Right lobe of liver (tissue), 6 donors: Measurements from ENCODE around the gene TMED4. TPM values are rescaled to one million over a fixed set of nuclear protein-coding genes. Genes with fewer than 3 reads are reported as not detected.

ENCODE experiments used
- ATAC-seq, 4 donors: fragments of 200-7000 bp; cut with Tn5 transposase; one replicate each; pipeline ENCODE4 v1.9.1; 2020; ENCODE audit warnings: mild to moderate bottlenecking in 4 of 4, moderate library complexity in 4 of 4
- DNase-seq, 3 donors: peaks; one replicate each; pipeline ENCODE4 v3.0.0-alpha.2; 2020
- H3K27ac ChIP-seq, 3 donors: fragments of 200-600 bp; one replicate each; pipeline ENCODE4 v1.8.0; 2022
- H3K27me3 ChIP-seq, 2 donors: fragments of 200-600 bp; one replicate each; pipeline ENCODE4 v1.8.0; 2022
- H3K36me3 ChIP-seq, 4 donors: fragments of 200-600 bp; sonication (generic) in 1 of 4; one replicate each; pipeline versions ENCODE4 v1.5.1 to v1.8.0; 2017 to 2022; ENCODE audit warnings: control low read depth in 1 of 4
- H3K4me1 ChIP-seq, 4 donors: fragments of 200-600 bp; sonication (generic) in 1 of 4; one replicate each; pipeline versions ENCODE4 v1.5.1 to v1.8.0; 2017 to 2022; ENCODE audit warnings: control low read depth in 1 of 4
- H3K4me3 ChIP-seq, 3 donors: fragments of 200-600 bp; one replicate each; pipeline ENCODE4 v1.8.0; 2022
- H3K9me3 ChIP-seq, 4 donors: fragments of 200-600 bp; sonication (generic) in 1 of 4; one replicate each; pipeline versions ENCODE4 v1.5.1 to v1.8.0; 2017 to 2022; ENCODE audit warnings: control low read depth in 1 of 4
- POLR2A ChIP-seq: fragments of 450-650 bp; IDR thresholded peaks from one replicate; pipeline ENCODE4 v1.6.1; 2017; ENCODE audit warnings: antibody characterized with exemption, mild to moderate bottlenecking
- whole genome bisulfite sequencing: methylation state at CpG from one replicate; pipeline ENCODE4 v1.1.6; 2018; ENCODE audit warnings: low coverage, low lambda C conversion rate; ENCODE audit not compliant: insufficient coverage; ENCODE audit errors: missing lambda C conversion rate; 5-methylcytosine and 5-hydroxymethylcytosine counted together
- intact Hi-C, 2 donors: fragments of 100-400 bp; cut with DNase I; formaldehyde crosslinking; loops; one replicate each; pipeline versions ENCODE4 v1.11.2 to v1.14.1; 2022
- total RNA-seq, 6 experiments: library from RNA; depleted of rRNA in 2 of 6; stranded (reverse); fragments of >200 nt in 2 of 6; fragmentation: NEBNext Ultra II Directional in 3 of 6; extraction: Animal tissue kit (Norgen Biotek cat#: 25700) in 3 of 6; gene quantifications; one replicate each; pipeline versions ENCODE4 v1.1.0 to v1.2.4, GENCODE V29; 2016 to 2023
- TF ChIP-seq, protein P1 (sequence below), 4 donors: fragments of 200-600 bp in 3 of 4; fragments of 450-650 bp in 1 of 4; IDR thresholded peaks; one replicate each; pipeline versions ENCODE4 v1.5.1 to v1.8.0; 2016 to 2022; ENCODE audit warnings: antibody characterized with exemption in 4 of 4, mild to moderate bottlenecking in 2 of 4
- donor health status: DM: no; HTN: yes; CAD: no.
- donor health status: DM: no; HTN: no; CAD: no.
- donor health status: DM: no; HTN: no; CAD: no.
- donor health status: DM: no; HTN: yes; CAD: no.
- donor health status: DM: no; HTN: yes; CAD: no.

The TMED4 gene
- total RNA-seq, 6 experiments from 2014 or later: 32.5 to 91.1 (median 41.7) TPM

DNA sequence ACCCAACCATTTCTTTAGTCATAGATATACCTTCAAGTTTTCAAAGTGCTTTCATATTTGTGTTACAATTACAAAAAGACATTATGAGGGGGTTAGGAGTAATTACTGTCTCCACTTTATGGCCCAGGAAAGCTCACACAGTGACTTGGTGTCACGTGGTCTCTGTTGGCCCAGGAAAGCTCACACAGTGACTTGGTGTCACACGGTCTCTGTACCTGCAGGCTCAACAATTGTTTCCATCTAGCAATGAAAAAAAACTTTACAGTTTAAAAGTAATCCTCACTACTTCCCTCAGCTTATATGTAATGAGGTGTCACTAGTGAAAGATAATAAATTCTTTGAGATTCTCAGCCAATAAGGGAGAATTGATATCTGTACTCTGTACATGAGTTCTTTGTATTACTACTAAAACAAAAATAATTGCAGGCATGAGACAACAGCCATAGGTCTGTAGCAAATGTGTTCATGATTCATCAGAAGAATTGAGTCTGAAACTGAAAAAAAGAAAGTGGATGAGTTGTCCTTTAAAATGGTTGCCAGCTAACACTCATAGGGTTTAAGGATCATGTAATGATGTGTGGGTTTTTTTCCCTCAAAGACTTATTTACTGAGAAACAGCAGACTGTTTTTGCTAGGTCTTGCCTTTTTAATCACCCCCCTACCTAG lies 35.3 kb upstream of the TMED4 start:
- WGBS: 67% methylated on average over 1 of the region's 2 CpGs
- Histone ChIP-seq H3K9me3 (no peaks in the 10 kb centered on the region), H3K27me3 (no peaks in the 10 kb centered on the region), H3K4me1 (peaks cover 0 to 8% (median 4%) of the 10 kb centered on the region in 4 donors), H3K36me3 (no peaks in the 10 kb centered on the region), H3K27ac (no peak overlapping the region), H3K4me3 (no peak overlapping the region)
- no peak for ATAC-seq
- no peak for TF ChIP-seq POLR2A
- TF ChIP-seq, protein P1, sequence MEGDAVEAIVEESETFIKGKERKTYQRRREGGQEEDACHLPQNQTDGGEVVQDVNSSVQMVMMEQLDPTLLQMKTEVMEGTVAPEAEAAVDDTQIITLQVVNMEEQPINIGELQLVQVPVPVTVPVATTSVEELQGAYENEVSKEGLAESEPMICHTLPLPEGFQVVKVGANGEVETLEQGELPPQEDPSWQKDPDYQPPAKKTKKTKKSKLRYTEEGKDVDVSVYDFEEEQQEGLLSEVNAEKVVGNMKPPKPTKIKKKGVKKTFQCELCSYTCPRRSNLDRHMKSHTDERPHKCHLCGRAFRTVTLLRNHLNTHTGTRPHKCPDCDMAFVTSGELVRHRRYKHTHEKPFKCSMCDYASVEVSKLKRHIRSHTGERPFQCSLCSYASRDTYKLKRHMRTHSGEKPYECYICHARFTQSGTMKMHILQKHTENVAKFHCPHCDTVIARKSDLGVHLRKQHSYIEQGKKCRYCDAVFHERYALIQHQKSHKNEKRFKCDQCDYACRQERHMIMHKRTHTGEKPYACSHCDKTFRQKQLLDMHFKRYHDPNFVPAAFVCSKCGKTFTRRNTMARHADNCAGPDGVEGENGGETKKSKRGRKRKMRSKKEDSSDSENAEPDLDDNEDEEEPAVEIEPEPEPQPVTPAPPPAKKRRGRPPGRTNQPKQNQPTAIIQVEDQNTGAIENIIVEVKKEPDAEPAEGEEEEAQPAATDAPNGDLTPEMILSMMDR (IDR thresholded peaks at IDR 0.05): no peak
- no peak for DNase-seq
- intact Hi-C loops: no loop called here

DNA sequence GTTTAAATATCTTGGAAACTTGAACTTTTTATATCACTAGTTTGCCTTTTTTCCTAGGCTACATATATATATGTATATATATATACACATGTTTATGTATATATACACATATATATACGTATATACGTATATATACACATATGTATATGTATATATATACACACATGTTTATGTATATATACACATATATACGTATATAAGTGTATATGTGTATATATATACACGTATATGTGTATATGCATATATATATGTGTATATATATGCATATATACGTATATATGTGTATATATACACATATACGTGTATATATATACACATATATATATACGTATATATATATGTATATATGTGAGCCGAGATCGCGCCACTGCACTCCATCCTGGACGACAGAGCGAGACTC lies 34.5 kb upstream of the TMED4 start:
- H3K4me3 ChIP-seq: no peak overlapping the region
- H3K27me3 ChIP-seq: no peaks in the 10 kb centered on the region
- no peak for TF ChIP-seq POLR2A
- TF ChIP-seq, protein P1 (IDR thresholded peaks at IDR 0.05): no peak
- intact Hi-C loops: no loop called here
- 87% methylated on average over 12 of the region's 12 CpGs for WGBS
- no peaks in the 10 kb centered on the region for H3K4me1 ChIP-seq
- H3K9me3 ChIP-seq: no peaks in the 10 kb centered on the region
- no peak overlapping the region for H3K27ac ChIP-seq
- no peak for DNase-seq
- H3K36me3 ChIP-seq: no peaks in the 10 kb centered on the region
- no peak for ATAC-seq

DNA sequence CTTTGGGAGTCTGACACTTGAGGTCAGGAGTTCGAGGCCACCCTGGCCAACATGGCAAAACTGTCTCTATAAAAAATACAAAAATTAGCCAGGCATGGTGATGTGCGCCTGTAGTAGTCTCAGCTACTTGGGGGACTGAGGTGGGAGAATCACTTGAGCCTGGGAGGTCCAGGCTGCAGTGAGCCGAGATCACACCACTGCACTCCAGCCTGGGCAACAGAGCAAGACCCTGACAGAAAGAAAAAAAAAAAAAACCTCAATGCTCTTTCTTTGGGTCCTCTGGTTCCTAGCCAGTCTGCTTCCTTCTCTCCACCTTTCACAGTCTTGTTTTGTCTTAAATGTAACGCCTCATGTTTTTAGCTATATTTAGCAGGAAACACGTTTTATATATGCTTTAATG lies 33.8 kb upstream of the TMED4 start:
- Histone ChIP-seq H3K36me3 (no peaks in the 10 kb centered on the region), H3K4me1 (no peaks in the 10 kb centered on the region)

DNA sequence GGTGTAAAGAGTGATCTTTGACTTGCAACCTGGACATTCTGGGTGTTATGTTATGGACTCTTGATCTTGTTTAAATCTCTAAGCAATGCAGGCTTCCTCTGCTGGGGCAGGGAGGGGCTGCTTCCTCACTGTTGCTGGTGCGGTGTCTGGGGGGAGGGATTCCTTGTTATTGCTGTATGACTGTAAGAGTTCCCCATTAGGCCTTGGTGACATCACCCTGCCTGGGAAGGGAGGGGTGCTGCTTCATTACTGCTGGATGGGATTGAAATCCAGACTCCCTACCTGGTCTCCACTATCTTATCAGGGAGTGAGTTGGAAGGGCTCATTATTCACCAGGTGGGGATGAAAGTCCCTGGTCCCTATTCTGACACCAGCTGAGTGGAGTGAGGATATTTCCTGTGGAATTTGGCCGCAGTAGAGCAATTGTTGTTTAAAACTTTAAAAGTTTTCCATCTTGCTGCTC lies 33.1 kb upstream of the TMED4 start:
- intact Hi-C loops: no loop called here
- H3K27ac ChIP-seq: no peak overlapping the region
- 53% methylated on average over 2 of the region's 2 CpGs for WGBS

More for the DNA sequence above, 33.8 kb upstream of the TMED4 start:
- no peak overlapping the region for H3K4me3 ChIP-seq
- no peak for ATAC-seq
- TF ChIP-seq, protein P1 (IDR thresholded peaks at IDR 0.05): no peak
- TF ChIP-seq POLR2A: no peak
- no peak overlapping the region for H3K27ac ChIP-seq
- intact Hi-C loops: no loop called here
- no peaks in the 10 kb centered on the region for H3K9me3 ChIP-seq
- 86% methylated on average over 5 of the region's 5 CpGs for WGBS
- no peak for DNase-seq
- no peaks in the 10 kb centered on the region for H3K27me3 ChIP-seq

More for the DNA sequence above, 33.1 kb upstream of the TMED4 start:
- Histone ChIP-seq H3K36me3 (no peaks in the 10 kb centered on the region), H3K9me3 (no peaks in the 10 kb centered on the region), H3K4me1 (no peaks in the 10 kb centered on the region), H3K4me3 (no peak overlapping the region), H3K27me3 (no peaks in the 10 kb centered on the region)
- ATAC-seq (peak; percentile 58 to 80 (median 72)), DNase-seq (no peak)
- TF ChIP-seq, protein P1 (IDR thresholded peaks at IDR 0.05): no peak
- no peak for TF ChIP-seq POLR2A
